Thoracic aorta (tissue), 2 donors: ENCODE measurements around the gene CD55. TPM values are rescaled to one million over a fixed set of nuclear protein-coding genes. Genes with fewer than 3 reads are reported as not detected.

Experiments
- ATAC-seq: fragments of 150-250 bp; one replicate; pipeline ENCODE4 v1.8.0; 2017; ENCODE audit warnings: low read depth; ENCODE audit not compliant: insufficient number of reproducible peaks, low FRiP score
- DNase-seq: peaks from one replicate; pipeline ENCODE4 v3.0.0-alpha.2; 2020; ENCODE audit warnings: low spot score
- H3K27ac ChIP-seq, 2 donors: fragments of 200-600 bp; sonication (generic); 1 replicate in 1 of 2; 2 replicates in 1 of 2; pipeline ENCODE4 v1.5.1; 2016; ENCODE audit warnings: mild to moderate bottlenecking in 2 of 2, moderate library complexity in 2 of 2
- H3K27me3 ChIP-seq: fragments of 200-600 bp; sonication (generic); replicated peaks from 2 replicates; pipeline ENCODE4 v1.6.0; 2016; ENCODE audit warnings: mild to moderate bottlenecking; ENCODE audit not compliant: insufficient read depth
- H3K36me3 ChIP-seq: fragments of 200-600 bp; sonication (generic); one replicate; pipeline ENCODE4 v1.5.1; 2016
- H3K4me1 ChIP-seq, 2 donors: fragments of 200-600 bp; sonication (generic); 1 replicate in 1 of 2; 2 replicates in 1 of 2; pipeline versions ENCODE4 v1.5.1 to v1.6.0; 2016; ENCODE audit warnings: low read depth in 2 of 2, mild to moderate bottlenecking in 1 of 2; ENCODE audit not compliant: control insufficient read depth in 1 of 2
- H3K4me3 ChIP-seq: fragments of 200-600 bp; sonication (generic); 2 replicates; pipeline ENCODE4 v1.5.1; 2016; ENCODE audit warnings: mild to moderate bottlenecking
- H3K9me3 ChIP-seq: fragments of 200-600 bp; sonication (generic); 2 replicates; pipeline ENCODE4 v1.5.1; 2016
- total RNA-seq, 2 donors: library from RNA; depleted of rRNA; stranded (reverse); fragments of >200 nt; gene quantifications; one replicate each; pipeline versions ENCODE4 v1.1.0 to v1.2.3, GENCODE V29; 2016
- TF ChIP-seq, protein P1 (sequence below): fragments of 200-600 bp; sonication (generic); IDR thresholded peaks from one replicate; pipeline ENCODE4 v1.5.1; 2019; ENCODE audit warnings: antibody characterized with exemption

Gene CD55
- total RNA-seq, 2 donors from 2014 or later: 72.6 to 109 TPM

DNA sequence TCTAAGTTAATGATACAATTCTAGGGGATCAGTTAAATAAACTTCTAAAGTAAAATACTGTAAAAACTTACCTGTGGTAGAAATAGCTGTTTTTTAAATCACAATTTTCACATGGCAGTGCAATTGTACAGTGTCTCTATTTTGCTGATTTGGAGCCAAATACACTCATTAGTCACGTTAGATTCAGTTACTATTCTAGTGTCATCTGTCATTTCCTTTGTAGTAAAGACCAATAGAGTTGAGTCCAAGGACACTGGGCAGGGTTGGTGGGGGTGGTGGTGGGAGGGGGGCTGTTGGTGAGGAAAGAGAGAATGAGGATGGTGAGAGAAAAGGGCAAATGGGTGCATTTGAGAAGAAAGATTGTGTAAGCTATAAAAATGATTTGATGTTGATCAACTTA lies 33.6 kb downstream of the CD55 start:
- Histone ChIP-seq H3K27ac (no peak overlapping the region), H3K4me1 (no peaks in the 10 kb centered on the region), H3K36me3 (no peaks in the 10 kb centered on the region), H3K27me3 (no peaks in the 10 kb centered on the region), H3K9me3 (no peaks in the 10 kb centered on the region), H3K4me3 (no peak overlapping the region)
- ATAC-seq: no peak
- DNase-seq: no peak
- TF ChIP-seq, protein P1, sequence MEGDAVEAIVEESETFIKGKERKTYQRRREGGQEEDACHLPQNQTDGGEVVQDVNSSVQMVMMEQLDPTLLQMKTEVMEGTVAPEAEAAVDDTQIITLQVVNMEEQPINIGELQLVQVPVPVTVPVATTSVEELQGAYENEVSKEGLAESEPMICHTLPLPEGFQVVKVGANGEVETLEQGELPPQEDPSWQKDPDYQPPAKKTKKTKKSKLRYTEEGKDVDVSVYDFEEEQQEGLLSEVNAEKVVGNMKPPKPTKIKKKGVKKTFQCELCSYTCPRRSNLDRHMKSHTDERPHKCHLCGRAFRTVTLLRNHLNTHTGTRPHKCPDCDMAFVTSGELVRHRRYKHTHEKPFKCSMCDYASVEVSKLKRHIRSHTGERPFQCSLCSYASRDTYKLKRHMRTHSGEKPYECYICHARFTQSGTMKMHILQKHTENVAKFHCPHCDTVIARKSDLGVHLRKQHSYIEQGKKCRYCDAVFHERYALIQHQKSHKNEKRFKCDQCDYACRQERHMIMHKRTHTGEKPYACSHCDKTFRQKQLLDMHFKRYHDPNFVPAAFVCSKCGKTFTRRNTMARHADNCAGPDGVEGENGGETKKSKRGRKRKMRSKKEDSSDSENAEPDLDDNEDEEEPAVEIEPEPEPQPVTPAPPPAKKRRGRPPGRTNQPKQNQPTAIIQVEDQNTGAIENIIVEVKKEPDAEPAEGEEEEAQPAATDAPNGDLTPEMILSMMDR: no peak

DNA sequence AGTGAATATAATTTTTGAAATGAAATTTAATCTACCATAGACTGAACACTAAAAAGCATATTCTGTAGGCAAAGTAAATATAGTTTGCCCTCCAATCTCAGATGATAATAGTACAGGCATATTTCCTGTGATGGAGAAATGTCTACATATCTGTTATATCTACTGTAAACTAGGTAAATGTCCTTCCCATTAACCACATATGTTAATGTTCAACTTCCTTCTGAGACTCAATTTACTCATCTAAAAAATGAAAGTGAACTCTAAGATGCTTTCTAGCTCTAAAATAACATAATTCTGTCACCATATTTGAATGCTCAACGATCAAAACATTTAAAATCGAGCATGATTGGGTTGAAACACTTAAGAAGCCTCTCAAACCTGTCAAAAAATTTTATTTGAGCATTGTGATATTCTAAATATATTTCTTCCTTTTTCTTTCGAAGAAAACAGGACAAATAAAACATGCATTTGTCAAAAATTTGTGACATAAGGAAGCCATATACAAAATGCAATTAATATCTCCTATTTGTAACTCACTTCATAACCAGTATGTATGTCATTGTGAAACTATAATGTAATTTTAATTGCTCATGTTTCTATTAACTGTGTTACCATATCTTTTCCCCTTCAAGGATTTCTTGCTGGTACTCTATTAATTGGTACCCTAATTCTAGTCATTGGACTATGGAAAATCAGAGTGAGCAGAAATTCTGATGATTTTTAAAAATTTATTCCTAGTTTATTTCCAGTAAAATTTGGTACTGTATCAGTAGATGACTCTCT lies 34.2 kb downstream of the CD55 start:
- no peaks in the 10 kb centered on the region for H3K27me3 ChIP-seq
- no peaks in the 10 kb centered on the region for H3K4me1 ChIP-seq
- ATAC-seq (no peak), DNase-seq (no peak)
- H3K36me3 ChIP-seq: no peaks in the 10 kb centered on the region
- TF ChIP-seq, protein P1: no peak
- no peak overlapping the region for H3K4me3 ChIP-seq
- no peaks in the 10 kb centered on the region for H3K9me3 ChIP-seq
- no peak overlapping the region for H3K27ac ChIP-seq

DNA sequence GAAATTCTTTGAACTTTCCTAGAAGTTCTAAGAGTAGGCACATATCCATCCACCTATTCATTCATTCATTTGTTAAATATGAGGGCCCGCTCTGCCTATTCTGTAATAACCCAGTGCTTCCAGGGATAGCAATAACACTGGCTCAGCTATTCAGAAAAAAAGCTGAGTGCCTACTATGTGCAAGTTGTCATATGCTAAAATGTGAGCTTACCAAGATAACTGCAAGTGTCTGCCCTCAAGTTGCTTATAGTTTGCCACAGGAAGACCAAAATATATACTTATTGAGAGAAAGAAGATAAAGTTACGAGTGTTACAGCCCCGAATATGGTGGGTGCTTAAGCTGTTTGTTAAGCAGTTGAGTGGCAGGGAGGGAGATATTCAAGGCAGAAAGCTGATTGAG lies 39.6 kb downstream of the CD55 start:
- H3K27ac ChIP-seq: no peak overlapping the region
- no peaks in the 10 kb centered on the region for H3K4me1 ChIP-seq
- no peaks in the 10 kb centered on the region for H3K9me3 ChIP-seq
- TF ChIP-seq, protein P1: no peak
- ATAC-seq (no peak), DNase-seq (no peak)
- no peak overlapping the region for H3K4me3 ChIP-seq
- H3K36me3 ChIP-seq: no peaks in the 10 kb centered on the region
- no peaks in the 10 kb centered on the region for H3K27me3 ChIP-seq

DNA sequence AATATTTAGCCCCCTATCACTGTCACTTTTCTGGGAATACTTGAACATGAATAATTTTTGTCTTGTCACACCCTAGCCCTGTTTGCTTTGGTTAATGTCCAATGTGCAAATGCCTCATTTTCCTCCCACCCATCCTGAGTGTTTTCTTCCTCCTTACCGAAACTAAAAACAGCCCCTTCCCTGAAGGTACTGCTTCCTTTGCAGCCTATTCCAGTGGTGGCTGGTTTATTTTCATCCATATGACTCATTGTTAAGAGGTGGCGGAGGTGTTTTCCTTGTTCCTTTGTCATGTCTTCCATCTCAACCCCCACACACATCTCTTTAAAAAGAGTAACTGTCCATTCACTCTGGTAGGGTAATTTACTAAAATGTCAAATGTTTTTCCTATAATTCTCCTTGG lies 40.4 kb downstream of the CD55 start:
- no peak for ATAC-seq
- Histone ChIP-seq H3K4me1 (no peaks in the 10 kb centered on the region), H3K4me3 (no peak overlapping the region), H3K36me3 (no peaks in the 10 kb centered on the region), H3K27me3 (no peaks in the 10 kb centered on the region), H3K27ac (no peak overlapping the region), H3K9me3 (no peaks in the 10 kb centered on the region)
- TF ChIP-seq, protein P1: no peak
- DNase-seq: no peak

DNA sequence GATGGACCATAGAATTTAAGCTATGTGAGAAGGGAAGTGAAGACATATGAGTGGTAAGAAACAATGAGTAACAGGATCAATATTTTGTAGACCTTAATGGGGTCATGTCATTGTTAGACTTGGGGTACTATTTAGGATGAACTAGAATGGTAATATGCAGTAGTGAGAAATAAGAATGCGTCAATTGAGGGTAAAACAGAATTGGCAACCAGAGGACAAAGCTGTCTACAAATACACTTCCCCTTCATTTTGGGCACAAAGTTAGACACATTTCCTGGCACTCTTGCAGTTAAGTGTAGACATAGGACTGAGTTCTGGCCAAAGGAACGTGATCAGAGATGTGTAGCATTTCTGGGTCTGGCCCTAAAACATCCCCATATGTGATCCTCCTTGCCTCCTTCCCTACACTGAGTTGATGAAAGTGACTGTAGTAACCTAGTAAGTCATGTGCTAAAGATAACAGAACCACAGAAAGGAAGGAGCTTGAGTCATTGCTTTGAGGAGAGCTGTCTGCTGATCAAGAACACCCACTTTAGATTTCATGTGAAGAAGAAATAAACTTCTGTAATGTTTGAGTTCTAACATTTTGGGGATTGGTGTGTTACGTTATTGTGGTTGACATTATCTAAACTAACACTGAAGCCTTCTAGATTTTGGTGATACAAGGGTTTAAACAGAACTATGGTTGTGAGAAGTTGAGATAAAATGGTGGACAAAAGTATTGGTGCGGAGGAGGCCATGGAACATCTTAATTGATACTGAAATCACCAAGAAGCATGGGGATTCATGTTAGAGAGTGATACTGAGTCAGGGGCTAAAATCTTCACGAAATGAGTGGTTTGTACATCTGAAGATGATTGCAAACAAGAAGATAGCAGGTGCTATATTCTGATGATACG lies 41.7 kb downstream of the CD55 start:
- Histone ChIP-seq H3K4me3 (no peak overlapping the region), H3K4me1 (no peaks in the 10 kb centered on the region), H3K27ac (no peak overlapping the region), H3K9me3 (no peaks in the 10 kb centered on the region), H3K27me3 (no peaks in the 10 kb centered on the region), H3K36me3 (no peaks in the 10 kb centered on the region)
- TF ChIP-seq, protein P1: no peak
- DNase-seq: no peak
- ATAC-seq: no peak
